Uterus (tissue), 2 donors: ENCODE results near the gene SH3RF3.

Experiments
- POLR2A ChIP-seq, 2 donors: fragments of 450-650 bp; IDR thresholded peaks; one replicate each; pipeline ENCODE4 v1.6.1; 2016; ENCODE audit warnings: antibody characterized with exemption in 2 of 2, mild to moderate bottlenecking in 1 of 2, moderate library complexity in 1 of 2
- TF ChIP-seq, protein P1 (sequence below), 4 experiments: fragments of 200-600 bp in 2 of 4; fragments of 450-650 bp in 2 of 4; sonication (generic) in 2 of 4; IDR thresholded peaks; one replicate each; pipeline ENCODE4 v1.5.1; 2016 to 2019; ENCODE audit warnings: antibody characterized with exemption in 4 of 4, mild to moderate bottlenecking in 2 of 4, moderate library complexity in 1 of 4

GRCh38 chr2:109371481-109372170, 242.6 kb downstream of the SH3RF3 start:
- TF ChIP-seq, protein P1, sequence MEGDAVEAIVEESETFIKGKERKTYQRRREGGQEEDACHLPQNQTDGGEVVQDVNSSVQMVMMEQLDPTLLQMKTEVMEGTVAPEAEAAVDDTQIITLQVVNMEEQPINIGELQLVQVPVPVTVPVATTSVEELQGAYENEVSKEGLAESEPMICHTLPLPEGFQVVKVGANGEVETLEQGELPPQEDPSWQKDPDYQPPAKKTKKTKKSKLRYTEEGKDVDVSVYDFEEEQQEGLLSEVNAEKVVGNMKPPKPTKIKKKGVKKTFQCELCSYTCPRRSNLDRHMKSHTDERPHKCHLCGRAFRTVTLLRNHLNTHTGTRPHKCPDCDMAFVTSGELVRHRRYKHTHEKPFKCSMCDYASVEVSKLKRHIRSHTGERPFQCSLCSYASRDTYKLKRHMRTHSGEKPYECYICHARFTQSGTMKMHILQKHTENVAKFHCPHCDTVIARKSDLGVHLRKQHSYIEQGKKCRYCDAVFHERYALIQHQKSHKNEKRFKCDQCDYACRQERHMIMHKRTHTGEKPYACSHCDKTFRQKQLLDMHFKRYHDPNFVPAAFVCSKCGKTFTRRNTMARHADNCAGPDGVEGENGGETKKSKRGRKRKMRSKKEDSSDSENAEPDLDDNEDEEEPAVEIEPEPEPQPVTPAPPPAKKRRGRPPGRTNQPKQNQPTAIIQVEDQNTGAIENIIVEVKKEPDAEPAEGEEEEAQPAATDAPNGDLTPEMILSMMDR (IDR thresholded peaks at IDR 0.05): no peak
- TF ChIP-seq POLR2A (IDR thresholded peaks at IDR 0.05): no peak
